ENCODE results near the gene FREM1.

FREM1 gene

DNA sequence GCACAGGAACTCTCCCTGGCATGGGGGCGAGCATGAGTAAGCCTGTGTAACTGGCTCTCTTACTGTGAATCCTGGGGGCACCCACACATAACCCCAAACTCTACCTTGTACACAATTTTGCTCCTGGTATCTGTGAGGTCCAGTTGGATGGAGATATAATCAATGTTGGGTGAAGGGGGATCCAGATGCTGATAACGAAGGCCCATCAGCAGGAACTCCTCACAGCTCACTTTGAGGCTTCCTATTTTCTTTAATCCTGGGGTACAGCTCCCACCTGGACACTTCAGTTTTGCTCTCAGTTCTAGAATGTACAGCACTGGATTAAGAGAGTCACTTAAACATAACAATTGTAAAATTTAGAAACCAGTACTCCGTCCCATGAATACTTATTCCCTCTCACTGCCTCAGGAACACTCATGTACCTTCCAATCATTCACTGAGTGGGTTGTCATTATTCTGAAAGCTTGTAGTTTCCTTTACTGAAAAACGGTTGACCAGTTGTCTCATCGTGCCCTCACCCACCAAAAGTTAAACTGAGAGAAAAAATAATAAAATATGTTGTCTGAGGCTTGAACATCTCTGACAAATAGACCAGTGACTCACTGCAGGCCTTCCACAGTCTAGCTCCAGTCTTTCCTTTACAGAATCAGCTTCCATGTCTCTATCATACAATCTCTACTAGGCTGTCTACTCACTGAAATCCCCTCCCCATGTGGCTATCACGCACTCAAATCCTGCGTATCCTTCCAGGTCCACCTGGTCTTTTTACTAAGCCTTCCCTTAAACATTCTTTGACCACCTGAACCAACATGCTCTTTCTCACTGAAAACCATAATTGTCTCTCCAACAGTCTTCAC is 52.6 kb downstream of the FREM1 start:
- Histone ChIP-seq H3K9me2 (replicated peaks; ENCODE audit: insufficient read depth, low read length) (no peaks in the 10 kb centered on the region), H3F3A (ENCODE audit: insufficient read depth) (no peaks in the 10 kb centered on the region), H3K4me3 (ENCODE audit: insufficient read depth, low read length, poor library complexity, severe bottlenecking) (no peak overlapping the region), H3K79me2 (ENCODE audit: insufficient read depth, low read length) (no peaks in the 10 kb centered on the region), H3K27ac (ENCODE audit: low read depth, low read length) (no peak overlapping the region), H2AFZ (ENCODE audit: low read depth, low read length, severe bottlenecking) (no peak overlapping the region), H4K20me1 (ENCODE audit: low read depth, low read length) (no peaks in the 10 kb centered on the region), H3K27me3 (ENCODE audit: low read length) (no peaks in the 10 kb centered on the region), H3K36me3 (ENCODE audit: low read length) (no peaks in the 10 kb centered on the region), H3K9me3 (ENCODE audit: insufficient read depth, low read length) (no peaks in the 10 kb centered on the region), H3K4me2 (ENCODE audit: low read depth, low read length, poor library complexity, severe bottlenecking) (no peak overlapping the region), H3K9ac (ENCODE audit: low read length) (no peak overlapping the region)
- TF ChIP-seq, protein P1, sequence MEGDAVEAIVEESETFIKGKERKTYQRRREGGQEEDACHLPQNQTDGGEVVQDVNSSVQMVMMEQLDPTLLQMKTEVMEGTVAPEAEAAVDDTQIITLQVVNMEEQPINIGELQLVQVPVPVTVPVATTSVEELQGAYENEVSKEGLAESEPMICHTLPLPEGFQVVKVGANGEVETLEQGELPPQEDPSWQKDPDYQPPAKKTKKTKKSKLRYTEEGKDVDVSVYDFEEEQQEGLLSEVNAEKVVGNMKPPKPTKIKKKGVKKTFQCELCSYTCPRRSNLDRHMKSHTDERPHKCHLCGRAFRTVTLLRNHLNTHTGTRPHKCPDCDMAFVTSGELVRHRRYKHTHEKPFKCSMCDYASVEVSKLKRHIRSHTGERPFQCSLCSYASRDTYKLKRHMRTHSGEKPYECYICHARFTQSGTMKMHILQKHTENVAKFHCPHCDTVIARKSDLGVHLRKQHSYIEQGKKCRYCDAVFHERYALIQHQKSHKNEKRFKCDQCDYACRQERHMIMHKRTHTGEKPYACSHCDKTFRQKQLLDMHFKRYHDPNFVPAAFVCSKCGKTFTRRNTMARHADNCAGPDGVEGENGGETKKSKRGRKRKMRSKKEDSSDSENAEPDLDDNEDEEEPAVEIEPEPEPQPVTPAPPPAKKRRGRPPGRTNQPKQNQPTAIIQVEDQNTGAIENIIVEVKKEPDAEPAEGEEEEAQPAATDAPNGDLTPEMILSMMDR (IDR thresholded peaks at IDR 0.05; ENCODE audit: insufficient read depth, low read length, poor library complexity, severe bottlenecking): no peak
- TF ChIP-seq EZH2phosphoT487 (conservative IDR thresholded peaks at IDR 0.05; ENCODE audit: low read length): no peak

DNA sequence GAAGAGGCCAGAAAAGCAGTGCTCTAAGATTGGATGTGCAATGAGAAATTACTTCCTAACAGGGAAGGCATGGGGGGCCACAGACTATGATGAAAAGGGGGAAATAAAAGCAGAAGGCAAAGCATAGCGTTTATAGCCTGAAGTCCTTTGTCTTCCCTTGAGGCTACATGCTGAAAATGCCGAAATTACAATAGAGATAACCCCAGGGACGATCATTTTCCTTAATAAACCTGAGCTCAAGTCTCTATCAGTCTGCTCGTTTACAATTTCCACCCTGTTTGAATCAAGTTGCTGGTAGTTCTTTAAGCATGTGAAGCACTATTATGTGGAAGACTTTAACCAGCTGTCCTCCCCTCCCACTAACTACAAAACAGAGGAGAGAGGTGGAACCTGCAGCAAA is 60.4 kb downstream of the FREM1 start:
- Histone ChIP-seq H3K27ac (ENCODE audit: low read depth, low read length) (no peak overlapping the region), H3K9me2 (replicated peaks; ENCODE audit: insufficient read depth, low read length) (no peaks in the 10 kb centered on the region), H3K4me2 (ENCODE audit: low read depth, low read length, poor library complexity, severe bottlenecking) (no peak overlapping the region), H2AFZ (ENCODE audit: low read depth, low read length, severe bottlenecking) (no peak overlapping the region), H4K20me1 (ENCODE audit: low read depth, low read length) (no peaks in the 10 kb centered on the region), H3K4me3 (ENCODE audit: insufficient read depth, low read length, poor library complexity, severe bottlenecking) (no peak overlapping the region), H3K79me2 (ENCODE audit: insufficient read depth, low read length) (no peaks in the 10 kb centered on the region), H3K9ac (ENCODE audit: low read length) (no peak overlapping the region), H3K9me3 (ENCODE audit: insufficient read depth, low read length) (no peaks in the 10 kb centered on the region), H3K27me3 (ENCODE audit: low read length) (no peaks in the 10 kb centered on the region), H3F3A (ENCODE audit: insufficient read depth) (no peaks in the 10 kb centered on the region), H3K36me3 (ENCODE audit: low read length) (no peaks in the 10 kb centered on the region)
- TF ChIP-seq, protein P1 (IDR thresholded peaks at IDR 0.05; ENCODE audit: insufficient read depth, low read length, poor library complexity, severe bottlenecking): no peak
- no peak for TF ChIP-seq EZH2phosphoT487 (conservative IDR thresholded peaks at IDR 0.05; ENCODE audit: low read length)

DNA sequence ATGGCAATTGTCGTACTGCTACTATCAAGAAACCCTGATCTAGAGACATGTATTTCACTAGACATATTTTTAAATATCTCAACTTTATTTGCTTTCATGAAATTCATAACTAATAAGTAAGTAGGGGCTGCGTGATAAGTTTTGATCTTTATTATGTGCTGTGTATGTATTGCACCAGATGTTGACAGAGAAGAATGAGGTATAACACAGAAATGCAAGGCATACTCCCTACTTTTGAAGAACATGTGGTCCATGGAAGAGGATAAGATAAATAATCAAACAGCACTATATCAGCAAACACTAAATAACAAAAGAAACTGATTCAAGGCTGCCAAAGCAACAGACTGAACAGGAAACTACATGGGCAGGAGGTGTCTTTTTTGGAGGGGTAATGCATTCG is 60.9 kb downstream of the FREM1 start:
- Histone ChIP-seq H3K9me3 (ENCODE audit: insufficient read depth, low read length) (no peaks in the 10 kb centered on the region), H3K27ac (ENCODE audit: low read depth, low read length) (no peak overlapping the region), H3F3A (ENCODE audit: insufficient read depth) (no peaks in the 10 kb centered on the region), H3K36me3 (ENCODE audit: low read length) (no peaks in the 10 kb centered on the region), H3K27me3 (ENCODE audit: low read length) (no peaks in the 10 kb centered on the region), H3K4me2 (ENCODE audit: low read depth, low read length, poor library complexity, severe bottlenecking) (no peak overlapping the region), H4K20me1 (ENCODE audit: low read depth, low read length) (no peaks in the 10 kb centered on the region), H3K9ac (ENCODE audit: low read length) (no peak overlapping the region), H3K4me3 (ENCODE audit: insufficient read depth, low read length, poor library complexity, severe bottlenecking) (no peak overlapping the region), H3K9me2 (replicated peaks; ENCODE audit: insufficient read depth, low read length) (no peaks in the 10 kb centered on the region), H2AFZ (ENCODE audit: low read depth, low read length, severe bottlenecking) (no peak overlapping the region), H3K79me2 (ENCODE audit: insufficient read depth, low read length) (no peaks in the 10 kb centered on the region)
- TF ChIP-seq, protein P1 (IDR thresholded peaks at IDR 0.05; ENCODE audit: insufficient read depth, low read length, poor library complexity, severe bottlenecking): no peak
- TF ChIP-seq EZH2phosphoT487 (conservative IDR thresholded peaks at IDR 0.05; ENCODE audit: low read length): no peak

Data from SU-DHL-6 (cell line).